Measurements from ENCODE around the gene KIFBP. TPM values are rescaled to one million over a fixed set of nuclear protein-coding genes. Genes with fewer than 3 reads are reported as not detected.

The KIFBP gene
- total and polyA plus RNA-seq, 9 of the 15 experiments (the other 6 are each of a cell fraction or from before 2014, with no cell fraction given), result 5.6 to 23.2 (median 14.8) TPM

DNA sequence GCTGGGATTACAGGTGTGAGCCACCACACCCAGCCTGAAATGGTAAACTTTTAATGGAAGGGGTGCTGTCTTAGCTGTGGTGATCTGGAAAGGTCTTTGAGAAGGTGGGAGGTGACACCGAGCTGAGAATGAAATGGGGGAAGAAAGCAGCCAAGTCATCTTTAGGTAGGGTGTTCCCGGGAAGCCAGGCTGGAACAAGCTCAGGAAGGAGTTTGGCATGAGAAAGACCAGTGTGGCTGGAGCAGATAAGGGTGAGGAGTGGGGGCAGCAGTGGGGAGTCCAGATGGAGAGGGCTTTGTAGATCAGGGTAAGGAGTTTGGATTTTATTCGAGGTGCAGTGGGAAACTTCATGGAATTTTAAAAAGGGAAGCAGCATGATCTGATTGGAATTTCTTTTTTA, 30.0 kb downstream of the KIFBP start (continued):
- no peak for TF ChIP-seq HMBOX1 (IDR thresholded peaks at IDR 0.05)
- no peak for TF ChIP-seq MBD2 (IDR thresholded peaks at IDR 0.05; ENCODE audit: borderline replicate concordance, low read depth)
- TF ChIP-seq, protein P1, sequence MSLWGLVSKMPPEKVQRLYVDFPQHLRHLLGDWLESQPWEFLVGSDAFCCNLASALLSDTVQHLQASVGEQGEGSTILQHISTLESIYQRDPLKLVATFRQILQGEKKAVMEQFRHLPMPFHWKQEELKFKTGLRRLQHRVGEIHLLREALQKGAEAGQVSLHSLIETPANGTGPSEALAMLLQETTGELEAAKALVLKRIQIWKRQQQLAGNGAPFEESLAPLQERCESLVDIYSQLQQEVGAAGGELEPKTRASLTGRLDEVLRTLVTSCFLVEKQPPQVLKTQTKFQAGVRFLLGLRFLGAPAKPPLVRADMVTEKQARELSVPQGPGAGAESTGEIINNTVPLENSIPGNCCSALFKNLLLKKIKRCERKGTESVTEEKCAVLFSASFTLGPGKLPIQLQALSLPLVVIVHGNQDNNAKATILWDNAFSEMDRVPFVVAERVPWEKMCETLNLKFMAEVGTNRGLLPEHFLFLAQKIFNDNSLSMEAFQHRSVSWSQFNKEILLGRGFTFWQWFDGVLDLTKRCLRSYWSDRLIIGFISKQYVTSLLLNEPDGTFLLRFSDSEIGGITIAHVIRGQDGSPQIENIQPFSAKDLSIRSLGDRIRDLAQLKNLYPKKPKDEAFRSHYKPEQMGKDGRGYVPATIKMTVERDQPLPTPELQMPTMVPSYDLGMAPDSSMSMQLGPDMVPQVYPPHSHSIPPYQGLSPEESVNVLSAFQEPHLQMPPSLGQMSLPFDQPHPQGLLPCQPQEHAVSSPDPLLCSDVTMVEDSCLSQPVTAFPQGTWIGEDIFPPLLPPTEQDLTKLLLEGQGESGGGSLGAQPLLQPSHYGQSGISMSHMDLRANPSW (CRISPR knock-in tag; IDR thresholded peaks at IDR 0.05), result no peak
- TF ChIP-seq IFI16 (CRISPR knock-in tag; IDR thresholded peaks at IDR 0.05), result no peak
- no peak for TF ChIP-seq CREM (IDR thresholded peaks at IDR 0.05; ENCODE audit: low read depth)
- TF ChIP-seq, protein P2, sequence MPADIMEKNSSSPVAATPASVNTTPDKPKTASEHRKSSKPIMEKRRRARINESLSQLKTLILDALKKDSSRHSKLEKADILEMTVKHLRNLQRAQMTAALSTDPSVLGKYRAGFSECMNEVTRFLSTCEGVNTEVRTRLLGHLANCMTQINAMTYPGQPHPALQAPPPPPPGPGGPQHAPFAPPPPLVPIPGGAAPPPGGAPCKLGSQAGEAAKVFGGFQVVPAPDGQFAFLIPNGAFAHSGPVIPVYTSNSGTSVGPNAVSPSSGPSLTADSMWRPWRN (IDR thresholded peaks at IDR 0.05; ENCODE audit: low read depth), result peak; percentile 15; the same call in 1 of the 2 replicates
- TF ChIP-seq ID3 (CRISPR knock-in tag; IDR thresholded peaks at IDR 0.05), result no peak
- no peak for TF ChIP-seq ID3 (tag; IDR thresholded peaks at IDR 0.05)
- TF ChIP-seq, protein P3, sequence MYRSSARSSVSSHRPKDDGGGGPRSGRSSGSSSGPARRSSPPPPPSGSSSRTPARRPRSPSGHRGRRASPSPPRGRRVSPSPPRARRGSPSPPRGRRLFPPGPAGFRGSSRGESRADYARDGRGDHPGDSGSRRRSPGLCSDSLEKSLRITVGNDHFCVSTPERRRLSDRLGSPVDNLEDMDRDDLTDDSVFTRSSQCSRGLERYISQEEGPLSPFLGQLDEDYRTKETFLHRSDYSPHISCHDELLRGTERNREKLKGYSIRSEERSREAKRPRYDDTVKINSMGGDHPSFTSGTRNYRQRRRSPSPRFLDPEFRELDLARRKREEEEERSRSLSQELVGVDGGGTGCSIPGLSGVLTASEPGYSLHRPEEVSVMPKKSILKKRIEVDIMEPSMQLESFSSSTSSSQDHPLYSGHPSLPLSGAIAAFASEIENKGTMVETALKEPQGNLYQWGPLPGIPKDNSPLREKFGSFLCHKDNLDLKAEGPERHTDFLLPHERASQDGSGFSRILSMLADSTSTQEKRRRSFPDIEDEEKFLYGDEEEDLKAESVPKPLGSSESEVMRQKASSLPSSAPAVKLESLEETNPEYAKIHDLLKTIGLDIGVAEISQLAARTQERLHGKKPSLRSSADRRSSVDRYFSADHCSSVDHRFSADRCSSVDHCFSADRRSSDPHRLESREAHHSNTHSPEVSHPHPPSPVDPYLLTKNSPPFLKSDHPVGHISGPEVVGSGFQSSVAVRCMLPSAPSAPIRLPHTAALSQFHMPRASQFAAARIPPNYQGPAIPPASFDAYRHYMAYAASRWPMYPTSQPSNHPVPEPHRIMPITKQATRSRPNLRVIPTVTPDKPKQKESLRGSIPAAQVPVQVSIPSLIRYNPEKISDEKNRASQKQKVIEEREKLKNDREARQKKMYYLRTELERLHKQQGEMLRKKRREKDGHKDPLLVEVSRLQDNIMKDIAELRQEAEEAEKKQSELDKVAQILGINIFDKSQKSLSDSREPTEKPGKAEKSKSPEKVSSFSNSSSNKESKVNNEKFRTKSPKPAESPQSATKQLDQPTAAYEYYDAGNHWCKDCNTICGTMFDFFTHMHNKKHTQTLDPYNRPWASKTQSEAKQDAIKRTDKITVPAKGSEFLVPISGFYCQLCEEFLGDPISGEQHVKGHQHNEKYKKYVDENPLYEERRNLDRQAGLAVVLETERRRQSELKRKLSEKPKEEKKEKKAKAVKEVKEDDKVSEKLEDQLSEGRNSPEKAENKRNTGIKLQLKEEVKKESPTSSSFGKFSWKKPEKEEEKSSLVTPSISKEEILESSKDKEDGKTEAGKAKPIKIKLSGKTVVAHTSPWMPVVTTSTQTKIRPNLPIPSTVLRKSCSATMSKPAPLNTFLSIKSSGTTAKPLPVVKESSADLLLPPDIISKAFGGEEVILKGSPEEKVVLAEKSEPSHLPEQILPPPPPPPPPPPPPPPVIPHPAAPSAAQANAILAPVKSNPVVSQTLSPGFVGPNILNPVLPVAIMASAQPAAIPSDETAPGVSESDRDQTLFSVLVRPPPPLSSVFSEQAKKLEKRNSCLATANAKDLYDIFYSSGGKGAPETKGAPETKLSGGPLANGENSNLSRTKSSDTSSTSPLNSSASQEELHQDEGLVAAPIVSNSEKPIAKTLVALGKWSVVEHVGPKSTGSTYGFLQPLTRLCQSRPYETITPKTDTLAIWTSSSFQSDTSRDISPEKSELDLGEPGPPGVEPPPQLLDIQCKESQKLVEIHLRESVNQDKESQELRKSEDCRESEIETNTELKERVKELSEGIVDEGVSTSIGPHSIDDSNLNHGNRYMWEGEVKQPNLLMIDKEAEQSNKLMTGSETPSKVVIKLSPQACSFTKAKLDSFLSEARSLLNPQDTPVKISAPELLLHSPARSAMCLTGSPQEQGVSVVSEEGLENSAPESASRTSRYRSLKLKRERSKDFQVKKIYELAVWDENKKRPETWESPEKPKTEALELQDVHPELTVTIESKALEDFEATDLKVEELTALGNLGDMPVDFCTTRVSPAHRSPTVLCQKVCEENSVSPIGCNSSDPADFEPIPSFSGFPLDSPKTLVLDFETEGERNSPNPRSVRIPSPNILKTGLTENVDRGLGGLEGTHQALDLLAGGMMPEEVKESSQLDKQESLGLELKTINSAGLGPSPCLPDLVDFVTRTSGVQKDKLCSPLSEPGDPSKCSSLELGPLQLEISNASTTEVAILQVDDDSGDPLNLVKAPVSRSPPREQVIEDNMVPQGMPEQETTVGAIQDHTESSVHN (IDR thresholded peaks at IDR 0.05; ENCODE audit: borderline replicate concordance in 1 of 2, low read depth in 1 of 2), result no peak
- no peak for TF ChIP-seq HCFC1 (IDR thresholded peaks at IDR 0.05; ENCODE audit: low read depth, low read length)
- no peak for TF ChIP-seq ZNF311 (CRISPR knock-in tag; IDR thresholded peaks at IDR 0.05)
- TF ChIP-seq NFATC3 (IDR thresholded peaks at IDR 0.05), result no peak
- no peak for TF ChIP-seq ZNF75A (CRISPR knock-in tag; IDR thresholded peaks at IDR 0.05)
- TF ChIP-seq BCOR (IDR thresholded peaks at IDR 0.05), result no peak
- no peak for TF ChIP-seq KLF6 (CRISPR knock-in tag; IDR thresholded peaks at IDR 0.05; ENCODE audit: borderline replicate concordance)
- TF ChIP-seq SMC3 (conservative IDR thresholded peaks at IDR 0.05; ENCODE audit: insufficient read depth, low read depth, low read length), result no peak
- TF ChIP-seq ZNF444 (CRISPR knock-in tag; IDR thresholded peaks at IDR 0.05), result no peak

Measured in K562 (cell line).